Stimulated activated CD8-positive, alpha-beta memory T cell treated with anti-CD3 and anti-CD28 coated beads, Interleukin-12 subunit alpha, Interleukin-12 subunit beta, amount 100 ng/mL, for 4 hours (primary cell): ENCODE data around the gene SLC14A1.

ENCODE experiments used
- DNase-seq: peaks from one replicate; pipeline ENCODE4 v3.0.0-alpha.2; 2020; ENCODE audit warnings: low read depth

SLC14A1 gene

GRCh38 chr18:45722899-45723298 lies 1.1 kb upstream of the SLC14A1 start:
- DNase-seq, result peak; percentile 37

- DNase-seq, result no peak
These were observed 620 bp downstream of the SLC14A1 start for GRCh38 chr18:45724601-45725000.

- DNase-seq, result no peak
These were observed 1.4 kb downstream of the SLC14A1 start for GRCh38 chr18:45725336-45725735.

GRCh38 chr18:45726603-45727002 lies 2.6 kb downstream of the SLC14A1 start:
- DNase-seq, result no peak

GRCh38 chr18:45727068-45727467 lies 3.1 kb downstream of the SLC14A1 start:
- DNase-seq, result no peak

- DNase-seq, result no peak
These were observed 4.5 kb downstream of the SLC14A1 start for GRCh38 chr18:45728336-45729010.

GRCh38 chr18:45730832-45731575 lies 7.0 kb downstream of the SLC14A1 start:
- DNase-seq, result no peak

- no peak for DNase-seq
These were observed 7.7 kb downstream of the SLC14A1 start for GRCh38 chr18:45731716-45732115.

GRCh38 chr18:45733535-45733934 lies 9.6 kb downstream of the SLC14A1 start:
- no peak for DNase-seq

GRCh38 chr18:45734505-45734904 lies 10.5 kb downstream of the SLC14A1 start:
- no peak for DNase-seq

GRCh38 chr18:45734944-45735343 lies 11.0 kb downstream of the SLC14A1 start:
- no peak for DNase-seq

GRCh38 chr18:45738660-45739059 lies 14.7 kb downstream of the SLC14A1 start:
- no peak for DNase-seq

GRCh38 chr18:45739268-45739667 lies 15.3 kb downstream of the SLC14A1 start:
- no peak for DNase-seq

GRCh38 chr18:45739848-45740247 lies 15.9 kb downstream of the SLC14A1 start:
- DNase-seq, result no peak

- DNase-seq, result no peak
These were observed 17.1 kb downstream of the SLC14A1 start for GRCh38 chr18:45741056-45741455.

GRCh38 chr18:45745817-45746461 lies 22.0 kb downstream of the SLC14A1 start:
- no peak for DNase-seq

- no peak for DNase-seq
These were observed 24.5 kb downstream of the SLC14A1 start for GRCh38 chr18:45748501-45748900.

GRCh38 chr18:45749918-45750689 lies 26.1 kb downstream of the SLC14A1 start:
- DNase-seq, result no peak

GRCh38 chr18:45751766-45752165 lies 27.8 kb downstream of the SLC14A1 start:
- DNase-seq, result no peak

- no peak for DNase-seq
These were observed 28.7 kb downstream of the SLC14A1 start for GRCh38 chr18:45752681-45753080.

- DNase-seq, result no peak
These were observed 29.3 kb downstream of the SLC14A1 start for GRCh38 chr18:45753286-45753685.

GRCh38 chr18:45755934-45756333 lies 32.0 kb downstream of the SLC14A1 start:
- no peak for DNase-seq
